Measurements from ENCODE around the gene TTLL10.

GRCh38 chr1:1210726-1211540 lies 37.3 kb downstream of the TTLL10 start:
- no peak for TF ChIP-seq CTCF (conservative IDR thresholded peaks at IDR 0.05 in 1 of 2, IDR thresholded peaks at IDR 0.05 in 1 of 2; ENCODE audit: extremely low read depth in 1 of 2, insufficient read depth in 1 of 2, low read depth in 1 of 2, low read length in 2 of 2)
- TF ChIP-seq EZH2 (IDR thresholded peaks at IDR 0.05; ENCODE audit: borderline replicate concordance, low read length): no peak
